Islet of Langerhans (tissue), 1 donor: ENCODE data around the gene NOC2L.
"Not testable (repeated sequence)": the region's sequence is repeated elsewhere in the genome, so short reads cannot be mapped to it uniquely, and the experiment has no call there.

Experiments
- FAIRE-seq: peaks from one replicate; lab custom pipeline; 2011; peaks lifted over from hg19 to GRCh38; lab: Jason Lieb, UNC

The NOC2L gene

GRCh38 chr1:958823-959730, at the start of gene NOC2L:
Gene NOC2L, minus strand, starts transcription at chr1:959256. Its CDS starts 16 bp downstream, at chr1:959240.
- FAIRE-seq, result no peak

DNA sequence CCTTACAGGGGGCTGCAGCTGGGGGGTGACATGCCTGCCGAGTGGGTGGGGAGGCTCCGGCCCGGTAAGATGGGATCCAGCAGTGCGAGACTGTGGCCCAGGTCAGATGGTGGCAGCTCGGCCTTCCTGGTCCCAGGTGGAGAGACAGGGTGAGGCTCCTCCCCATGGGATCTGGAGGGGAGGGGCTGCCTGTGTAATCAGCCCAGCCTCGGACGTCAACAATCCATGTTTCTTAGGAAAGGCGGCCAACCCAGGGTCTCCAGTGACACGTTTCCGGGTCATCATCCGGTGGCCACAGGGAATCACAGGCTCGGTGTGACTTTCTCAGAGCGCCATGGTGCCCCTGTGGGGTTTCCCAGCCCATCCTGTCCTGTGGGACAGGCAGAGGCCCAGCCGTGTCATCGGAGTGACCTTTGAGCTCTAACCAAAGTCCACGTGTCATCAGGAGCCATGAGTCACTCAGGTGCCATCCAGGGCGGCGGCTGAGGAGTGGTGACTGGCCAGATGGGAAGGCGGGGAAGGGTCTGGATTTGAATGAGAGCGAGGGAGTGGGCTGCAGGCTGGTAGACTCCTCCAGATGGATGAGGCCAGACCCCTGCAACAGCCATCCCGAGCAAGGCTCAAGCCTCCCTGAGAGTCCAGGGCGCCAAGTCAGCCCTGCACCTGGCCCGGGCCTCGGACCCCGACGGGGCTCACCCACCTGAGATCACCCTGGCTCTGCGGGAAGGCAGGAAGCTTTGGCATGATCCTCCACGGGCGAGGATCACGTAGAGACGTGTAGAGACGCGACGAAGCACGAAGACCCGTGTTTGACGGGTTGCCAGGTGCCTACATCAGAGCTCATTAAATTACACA, 47.5 kb upstream of the NOC2L start:
- FAIRE-seq, result no peak

- FAIRE-seq, result no peak
Observed at GRCh38 chr1:1005774-1006304, 46.8 kb upstream of the NOC2L start.

DNA sequence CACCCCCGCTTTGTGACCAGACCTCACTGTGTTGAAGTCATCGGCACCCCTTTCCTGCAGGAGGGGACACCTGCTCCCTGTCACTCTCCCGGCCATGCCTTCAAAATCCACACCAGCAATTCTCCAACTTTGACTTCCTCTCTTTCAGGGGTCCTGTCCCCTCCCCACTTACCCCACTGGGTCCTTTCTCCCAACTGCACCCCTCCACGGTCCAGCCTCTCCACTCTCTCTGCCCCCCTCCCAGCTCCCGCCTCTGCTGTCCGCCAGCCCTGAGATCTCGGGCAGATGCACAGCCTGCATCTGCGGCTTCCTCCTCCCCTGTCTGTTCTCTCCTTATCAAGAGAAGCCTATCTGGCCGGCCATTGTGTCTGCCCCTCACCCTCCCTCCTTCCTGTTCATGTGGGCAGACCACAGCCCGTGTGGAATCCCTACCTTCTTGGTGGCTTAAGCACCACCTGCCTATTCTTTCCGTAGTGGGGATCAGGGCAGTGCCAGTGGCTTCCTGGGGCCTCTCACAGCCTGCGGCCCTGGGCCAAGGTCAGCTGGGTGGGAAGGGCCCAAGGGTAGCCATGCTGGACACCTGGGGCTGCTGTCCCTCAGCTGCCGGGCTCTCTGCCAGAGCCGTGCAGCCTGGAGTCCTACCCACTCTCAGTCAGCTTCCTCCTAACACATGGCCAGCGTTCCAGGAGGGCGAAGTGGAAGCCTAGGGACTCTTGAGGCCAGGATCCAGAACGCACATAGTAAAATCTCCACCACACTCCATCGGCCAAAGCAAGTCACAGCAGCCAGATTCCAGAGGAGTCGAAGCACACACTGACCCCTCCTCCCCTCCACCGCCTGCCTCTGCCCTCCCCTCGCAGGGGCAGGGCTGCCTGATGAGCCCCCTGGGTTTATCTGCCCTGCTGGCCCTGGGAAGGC, 46.0 kb upstream of the NOC2L start:
- FAIRE-seq, result no peak

GRCh38 chr1:1004420-1004779, 45.3 kb upstream of the NOC2L start:
- FAIRE-seq, result no peak

- FAIRE-seq, result no peak
Observed at GRCh38 chr1:1003618-1004419, 44.8 kb upstream of the NOC2L start.

DNA sequence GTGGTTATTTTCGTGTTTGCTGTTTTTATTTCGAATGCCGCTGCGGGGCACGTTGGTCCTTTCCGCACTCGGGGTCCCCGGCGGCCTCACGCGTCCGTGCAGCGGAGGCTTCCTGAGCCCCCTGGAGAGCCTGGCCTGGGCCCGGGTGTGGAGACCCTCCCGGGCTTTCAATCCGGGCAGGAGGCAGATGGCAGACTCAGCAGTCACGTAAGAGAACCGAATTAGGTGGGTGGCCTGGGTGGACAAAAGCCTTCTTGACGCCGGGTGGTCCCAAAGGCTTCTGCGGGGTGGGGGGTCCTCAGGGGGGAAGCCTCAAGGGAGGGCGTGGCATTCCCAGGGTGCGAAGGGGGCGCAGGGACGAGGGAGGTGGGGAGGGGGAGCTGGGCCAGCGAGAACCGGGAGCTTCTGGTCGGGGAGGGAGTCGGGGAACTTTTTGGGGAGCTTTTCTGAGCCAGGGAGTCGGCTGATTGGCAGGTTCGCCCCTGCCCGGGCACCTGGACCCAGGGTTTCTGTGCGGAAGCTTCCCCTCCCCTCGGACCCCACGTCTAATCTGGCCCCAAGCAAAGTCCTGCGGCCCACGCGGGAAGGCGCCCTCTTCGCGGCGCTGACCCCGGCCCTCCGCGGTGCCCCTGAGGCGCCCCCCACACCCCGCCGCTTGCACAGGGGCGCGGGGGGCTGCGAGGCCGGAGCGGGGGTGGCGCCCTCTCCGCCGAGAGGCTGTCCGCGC, 42.2 kb upstream of the NOC2L start:
- no peak for FAIRE-seq

GRCh38 chr1:1000357-1001056, 41.5 kb upstream of the NOC2L start:
- FAIRE-seq, result no peak

DNA sequence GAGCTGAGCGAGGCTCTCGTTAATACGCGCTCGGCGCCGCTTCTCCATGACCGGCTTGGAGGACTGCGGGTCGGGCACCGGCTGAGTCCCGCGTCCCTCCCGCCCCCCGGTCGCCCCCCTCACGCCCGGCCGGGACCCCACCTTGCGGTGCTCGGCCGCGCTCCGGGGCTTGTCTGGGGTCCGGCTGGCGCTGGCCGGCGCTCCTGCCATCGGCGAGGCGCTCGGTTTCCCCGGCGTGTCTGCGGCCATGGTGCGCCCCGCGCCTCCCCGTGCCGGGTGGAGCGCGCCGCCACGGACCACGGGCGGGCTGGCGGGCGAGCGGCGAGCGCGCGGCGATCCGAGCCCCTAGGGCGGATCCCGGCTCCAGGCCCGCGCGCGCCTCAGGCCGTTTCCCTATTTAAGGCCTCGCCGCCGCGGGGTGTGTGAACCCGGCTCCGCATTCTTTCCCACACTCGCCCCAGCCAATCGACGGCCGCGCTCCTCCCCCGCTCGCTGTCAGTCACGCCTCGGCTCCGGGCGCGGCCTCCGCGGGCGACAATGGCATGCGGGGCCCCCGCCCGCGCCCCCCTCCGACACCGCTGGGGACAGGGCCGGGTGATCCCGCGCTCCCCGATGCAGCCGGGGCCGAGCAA, 40.8 kb upstream of the NOC2L start, which contains the start of gene HES4:
TSS of gene HES4 (minus strand) at position 373 of the 632 bp plus-strand sequence. CDS start at position 249, 124 bp downstream.
- no peak for FAIRE-seq

DNA sequence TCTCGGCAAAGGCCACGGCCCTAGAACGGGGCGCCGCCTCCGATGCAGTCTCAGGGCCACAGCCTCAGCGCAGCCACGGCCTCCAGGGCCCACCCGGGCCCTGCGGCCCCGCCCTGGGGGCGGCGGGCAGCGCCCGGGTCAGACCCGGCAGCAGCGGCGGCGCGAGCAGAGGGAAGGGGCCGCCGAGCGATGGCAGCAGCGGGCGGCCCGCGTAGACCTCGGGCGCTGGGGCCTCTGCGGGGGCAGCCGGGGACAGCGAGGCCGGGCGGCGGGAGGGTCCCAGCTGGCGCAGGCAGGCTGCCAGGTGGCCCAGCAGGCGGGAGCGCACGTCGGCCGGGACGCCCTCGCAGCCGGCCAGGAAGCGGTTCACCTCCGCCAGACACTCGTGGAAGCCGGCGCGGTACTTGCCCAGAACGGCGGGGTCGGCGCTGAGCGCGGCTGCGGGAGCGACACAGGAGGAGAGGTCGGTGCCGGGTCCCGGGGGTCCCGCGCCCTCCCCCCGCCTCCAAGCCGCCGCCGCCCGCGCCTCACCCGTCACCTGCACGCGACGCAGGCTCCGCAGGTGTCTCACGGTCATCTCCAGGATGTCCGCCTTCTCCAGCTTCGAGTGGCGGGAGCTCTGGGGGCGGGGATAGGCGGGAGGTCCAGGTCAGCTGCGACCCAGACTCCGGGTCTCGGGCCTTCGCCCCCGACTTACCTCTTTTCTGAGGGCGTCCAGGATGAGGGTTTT, 40.1 kb upstream of the NOC2L start:
- no peak for FAIRE-seq

- FAIRE-seq, result no peak
Observed at GRCh38 chr1:998745-998994, 39.6 kb upstream of the NOC2L start.

DNA sequence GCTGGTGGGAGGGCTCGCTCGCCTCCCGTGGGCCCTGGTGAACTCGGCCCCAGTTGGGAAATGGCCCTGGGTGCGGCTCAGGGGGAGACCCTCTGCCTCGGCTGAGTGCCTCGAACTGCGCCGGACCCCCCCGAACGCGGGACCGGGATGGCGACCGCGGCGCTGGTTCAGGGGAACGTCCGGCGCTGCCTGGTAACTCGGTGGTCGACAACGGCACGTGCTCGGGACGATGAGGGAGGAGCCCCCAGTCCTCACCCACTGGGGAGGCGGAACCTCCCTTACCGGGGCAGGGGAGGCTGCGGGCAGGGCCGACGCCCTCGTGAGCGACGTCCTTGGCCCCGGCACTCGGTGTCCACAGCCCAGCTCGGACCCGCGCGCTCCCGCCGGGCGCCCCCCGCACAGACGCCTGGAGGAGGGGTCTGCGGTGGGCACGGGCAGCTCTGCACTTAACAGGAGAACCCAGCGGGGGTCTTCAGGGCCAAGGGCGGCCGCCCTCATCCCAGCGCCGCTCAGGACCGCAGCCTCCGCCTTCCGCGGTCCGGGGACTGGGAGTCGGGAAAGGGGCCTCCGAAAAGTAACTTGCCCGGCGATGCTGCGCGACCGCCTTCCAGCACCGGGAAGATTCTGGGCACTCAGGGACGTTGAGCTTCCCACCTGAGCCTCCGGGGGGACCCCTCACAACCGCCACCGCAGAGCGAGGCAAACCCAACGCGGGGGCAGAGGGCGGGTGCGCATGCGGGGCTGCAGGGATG, 39.1 kb upstream of the NOC2L start:
- FAIRE-seq, result no peak

DNA sequence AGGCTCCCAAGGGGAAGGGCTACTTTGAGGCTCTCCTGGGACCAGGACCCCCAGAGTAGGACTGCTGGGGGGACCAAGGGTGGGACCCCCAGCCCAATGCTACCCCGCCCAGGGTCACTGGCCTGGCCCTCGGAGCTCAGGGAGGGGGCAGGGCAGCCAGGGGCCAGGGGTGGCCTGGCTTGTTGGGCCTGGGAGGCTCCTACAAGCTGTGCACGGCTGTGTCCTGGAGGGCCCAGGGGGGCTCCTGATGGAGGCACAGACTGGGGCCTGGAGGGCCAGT, 38.6 kb upstream of the NOC2L start:
- no peak for FAIRE-seq

GRCh38 chr1:996851-997712, 38.0 kb upstream of the NOC2L start:
- FAIRE-seq, result no peak

- FAIRE-seq, result no peak
Observed at GRCh38 chr1:995665-996633, 36.9 kb upstream of the NOC2L start.

DNA sequence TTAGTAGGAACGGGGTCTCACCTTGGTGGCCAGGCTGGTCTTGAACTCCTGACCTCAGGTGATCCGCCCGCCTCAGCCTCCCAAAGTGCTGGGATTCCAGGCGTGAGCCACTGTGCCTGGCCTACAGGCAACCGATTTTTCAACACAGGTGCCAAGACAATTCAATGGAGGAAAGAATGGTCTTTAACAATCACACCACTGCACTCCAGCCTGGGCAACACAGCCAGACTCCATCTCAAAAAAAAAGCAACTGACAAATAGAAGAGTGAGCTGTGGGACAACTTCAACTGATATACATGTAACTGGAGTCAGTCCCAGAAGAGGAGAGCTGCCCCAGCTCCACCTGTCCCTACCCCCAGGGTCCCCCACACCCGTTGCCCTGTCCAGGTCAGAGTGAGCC, 35.5 kb upstream of the NOC2L start:
- FAIRE-seq, result not testable (repeated sequence)
